ENCODE results near the gene FAM210B. TPM values are rescaled to one million over a fixed set of nuclear protein-coding genes. Genes with fewer than 3 reads are reported as not detected.
A peak's percentile ranks its signal among the peaks of the same experiment; 100 is the strongest.
"Not testable (repeated sequence)": the region's sequence is repeated elsewhere in the genome, so short reads cannot be mapped to it uniquely, and the experiment has no call there.

FAM210B gene
- total and polyA plus RNA-seq, 9 donors: 36.9 to 44.9 (median 39.0) TPM

GRCh38 chr20:56405356-56405755, 46.6 kb downstream of the FAM210B start:
- H3K27me3 ChIP-seq (ENCODE audit: control insufficient read depth, insufficient read depth, low read length); H3K4me1 ChIP-seq (ENCODE audit: control insufficient read depth, insufficient read depth, low read length); H3K4me3 ChIP-seq (ENCODE audit: low read length); H3K9me3 ChIP-seq (replicated peaks; ENCODE audit: control insufficient read depth, low read depth, low read length); DNase-seq; H3K27ac ChIP-seq (ENCODE audit: low read length): not testable (repeated sequence)
- WGBS (ENCODE audit: insufficient coverage): 98% methylated on average over 11 of the region's 12 CpGs
- H3K36me3 ChIP-seq (ENCODE audit: control insufficient read depth, insufficient read depth, low read length): peaks cover 52% of the 10 kb centered on the region

- no peaks in the 10 kb centered on the region for H3K9me3 ChIP-seq (replicated peaks; ENCODE audit: control insufficient read depth, low read depth, low read length)
- H3K4me1 ChIP-seq (ENCODE audit: control insufficient read depth, insufficient read depth, low read length): no peaks in the 10 kb centered on the region
- no peak overlapping the region for H3K4me3 ChIP-seq (ENCODE audit: low read length)
- no peaks in the 10 kb centered on the region for H3K27me3 ChIP-seq (ENCODE audit: control insufficient read depth, insufficient read depth, low read length)
- 83% methylated on average over 1 of the region's 3 CpGs for WGBS (ENCODE audit: insufficient coverage)
- H3K36me3 ChIP-seq (ENCODE audit: control insufficient read depth, insufficient read depth, low read length): peaks cover 42% of the 10 kb centered on the region
- no peak for DNase-seq
- no peak overlapping the region for H3K27ac ChIP-seq (ENCODE audit: low read length)
Measured at GRCh38 chr20:56406910-56407309, 48.1 kb downstream of the FAM210B start.

GRCh38 chr20:56409521-56409920, 50.7 kb downstream of the FAM210B start:
- Histone ChIP-seq H3K27me3 (ENCODE audit: control insufficient read depth, insufficient read depth, low read length) (no peaks in the 10 kb centered on the region), H3K27ac (ENCODE audit: low read length) (no peak overlapping the region), H3K9me3 (replicated peaks; ENCODE audit: control insufficient read depth, low read depth, low read length) (no peaks in the 10 kb centered on the region), H3K36me3 (ENCODE audit: control insufficient read depth, insufficient read depth, low read length) (peaks cover 29% of the 10 kb centered on the region), H3K4me3 (ENCODE audit: low read length) (no peak overlapping the region), H3K4me1 (ENCODE audit: control insufficient read depth, insufficient read depth, low read length) (no peaks in the 10 kb centered on the region)
- peak; percentile 37 for DNase-seq
- 100% methylated on average over 2 of the region's 5 CpGs for WGBS (ENCODE audit: insufficient coverage)

GRCh38 chr20:56409956-56410355, 51.2 kb downstream of the FAM210B start:
- H3K4me3 ChIP-seq (ENCODE audit: low read length): no peak overlapping the region
- no peak for DNase-seq
- WGBS (ENCODE audit: insufficient coverage): 75% methylated on average over 1 of the region's 1 CpG
- peaks cover 29% of the 10 kb centered on the region for H3K36me3 ChIP-seq (ENCODE audit: control insufficient read depth, insufficient read depth, low read length)
- no peaks in the 10 kb centered on the region for H3K9me3 ChIP-seq (replicated peaks; ENCODE audit: control insufficient read depth, low read depth, low read length)
- no peak overlapping the region for H3K27ac ChIP-seq (ENCODE audit: low read length)
- no peaks in the 10 kb centered on the region for H3K4me1 ChIP-seq (ENCODE audit: control insufficient read depth, insufficient read depth, low read length)
- H3K27me3 ChIP-seq (ENCODE audit: control insufficient read depth, insufficient read depth, low read length): no peaks in the 10 kb centered on the region

GRCh38 chr20:56411287-56411686, 52.5 kb downstream of the FAM210B start:
- not testable (repeated sequence) for H3K4me1 ChIP-seq (ENCODE audit: control insufficient read depth, insufficient read depth, low read length); H3K27ac ChIP-seq (ENCODE audit: low read length); H3K4me3 ChIP-seq (ENCODE audit: low read length); H3K27me3 ChIP-seq (ENCODE audit: control insufficient read depth, insufficient read depth, low read length); H3K9me3 ChIP-seq (replicated peaks; ENCODE audit: control insufficient read depth, low read depth, low read length); DNase-seq
- 93% methylated on average over 7 of the region's 7 CpGs for WGBS (ENCODE audit: insufficient coverage)
- H3K36me3 ChIP-seq (ENCODE audit: control insufficient read depth, insufficient read depth, low read length): peaks cover 24% of the 10 kb centered on the region

- Histone ChIP-seq H3K4me3 (ENCODE audit: low read length) (peak within 1 kb of the TSS; percentile 13), H3K9me3 (replicated peaks; ENCODE audit: control insufficient read depth, low read depth, low read length) (no peaks in the 10 kb centered on the region), H3K27ac (ENCODE audit: low read length) (peak within 1 kb of the TSS; percentile 31), H3K4me1 (ENCODE audit: control insufficient read depth, insufficient read depth, low read length) (no peaks in the 10 kb centered on the region), H3K27me3 (ENCODE audit: control insufficient read depth, insufficient read depth, low read length) (no peaks in the 10 kb centered on the region), H3K36me3 (ENCODE audit: control insufficient read depth, insufficient read depth, low read length) (peaks cover 20% of the 10 kb centered on the region)
- WGBS (ENCODE audit: insufficient coverage): 69% methylated on average over 7 of the region's 10 CpGs
- peak; percentile 72 for DNase-seq
Measured at GRCh38 chr20:56411759-56412472, 53.1 kb downstream of the FAM210B start, which contains the start of gene CASS4. CASS4 (plus strand) TSS chr20:56412260; CDS start chr20:56412459, 199 bp downstream.

GRCh38 chr20:56412473-56412790, 53.7 kb downstream of the FAM210B start:
- H3K36me3 ChIP-seq (ENCODE audit: control insufficient read depth, insufficient read depth, low read length): peaks cover 15% of the 10 kb centered on the region

GRCh38 chr20:56412949-56413348, 54.2 kb downstream of the FAM210B start:
- H3K9me3 ChIP-seq (replicated peaks; ENCODE audit: control insufficient read depth, low read depth, low read length): no peaks in the 10 kb centered on the region
- no peaks in the 10 kb centered on the region for H3K27me3 ChIP-seq (ENCODE audit: control insufficient read depth, insufficient read depth, low read length)
- no peaks in the 10 kb centered on the region for H3K4me1 ChIP-seq (ENCODE audit: control insufficient read depth, insufficient read depth, low read length)
- no CpG with 5 or more reads among the region's 3 CpGs for WGBS (ENCODE audit: insufficient coverage)
- no peak overlapping the region for H3K27ac ChIP-seq (ENCODE audit: low read length)
- peaks cover 10% of the 10 kb centered on the region for H3K36me3 ChIP-seq (ENCODE audit: control insufficient read depth, insufficient read depth, low read length)
- DNase-seq: no peak
- H3K4me3 ChIP-seq (ENCODE audit: low read length): peak overlapping the region; percentile 13

More at GRCh38 chr20:56412473-56412790, 53.7 kb downstream of the FAM210B start:
- WGBS (ENCODE audit: insufficient coverage): 94% methylated on average over 7 of the region's 7 CpGs
- no peaks in the 10 kb centered on the region for H3K4me1 ChIP-seq (ENCODE audit: control insufficient read depth, insufficient read depth, low read length)
- H3K9me3 ChIP-seq (replicated peaks; ENCODE audit: control insufficient read depth, low read depth, low read length): no peaks in the 10 kb centered on the region
- no peaks in the 10 kb centered on the region for H3K27me3 ChIP-seq (ENCODE audit: control insufficient read depth, insufficient read depth, low read length)
- no peak for DNase-seq
- peak overlapping the region; percentile 13 for H3K4me3 ChIP-seq (ENCODE audit: low read length)
- peak overlapping the region; percentile 31 for H3K27ac ChIP-seq (ENCODE audit: low read length)

GRCh38 chr20:56414842-56415765, 56.3 kb downstream of the FAM210B start:
- Histone ChIP-seq H3K27me3 (ENCODE audit: control insufficient read depth, insufficient read depth, low read length) (no peaks in the 10 kb centered on the region), H3K27ac (ENCODE audit: low read length) (no peak overlapping the region), H3K4me3 (ENCODE audit: low read length) (no peak overlapping the region), H3K4me1 (ENCODE audit: control insufficient read depth, insufficient read depth, low read length) (no peaks in the 10 kb centered on the region), H3K9me3 (replicated peaks; ENCODE audit: control insufficient read depth, low read depth, low read length) (no peaks in the 10 kb centered on the region), H3K36me3 (ENCODE audit: control insufficient read depth, insufficient read depth, low read length) (no peaks in the 10 kb centered on the region)
- no peak for DNase-seq
- 74% methylated on average over 7 of the region's 12 CpGs for WGBS (ENCODE audit: insufficient coverage)

GRCh38 chr20:56417402-56417801, 58.6 kb downstream of the FAM210B start:
- Histone ChIP-seq H3K27me3 (ENCODE audit: control insufficient read depth, insufficient read depth, low read length) (no peaks in the 10 kb centered on the region), H3K4me3 (ENCODE audit: low read length) (no peak overlapping the region), H3K27ac (ENCODE audit: low read length) (no peak overlapping the region), H3K9me3 (replicated peaks; ENCODE audit: control insufficient read depth, low read depth, low read length) (no peaks in the 10 kb centered on the region), H3K4me1 (ENCODE audit: control insufficient read depth, insufficient read depth, low read length) (peaks cover 7% of the 10 kb centered on the region), H3K36me3 (ENCODE audit: control insufficient read depth, insufficient read depth, low read length) (no peaks in the 10 kb centered on the region)
- DNase-seq: no peak
- 86% methylated on average over 7 of the region's 7 CpGs for WGBS (ENCODE audit: insufficient coverage)

Measured in muscle of leg (tissue), 11 donors.